Measurements from ENCODE around the gene PDCD4.
A peak's percentile ranks its signal among the peaks of the same experiment; 100 is the strongest.

PDCD4 gene

DNA sequence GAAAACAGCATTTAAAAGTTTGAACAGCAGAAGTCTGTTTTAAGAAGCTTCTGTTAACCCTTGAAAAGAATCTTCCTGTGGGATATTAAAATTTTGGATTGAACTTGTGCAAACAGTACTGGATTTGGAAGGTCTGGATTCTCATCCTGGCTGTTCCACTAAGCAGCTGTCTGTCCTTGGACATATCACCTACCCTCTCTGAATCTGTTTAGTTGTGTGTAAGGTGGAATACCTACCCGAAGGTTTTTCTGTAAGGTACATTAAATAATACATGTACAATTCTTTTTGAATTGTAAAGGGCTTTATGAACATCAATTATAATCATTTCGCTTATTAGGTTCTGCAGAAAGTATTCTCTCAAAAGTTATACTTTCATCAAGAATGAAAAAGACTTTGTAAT lies 2.2 kb downstream of the PDCD4 start:
- H3K27me3 ChIP-seq: no peaks in the 10 kb centered on the region
- peak overlapping the region; percentile 99 for H3K27ac ChIP-seq
- TF ChIP-seq, protein P1, sequence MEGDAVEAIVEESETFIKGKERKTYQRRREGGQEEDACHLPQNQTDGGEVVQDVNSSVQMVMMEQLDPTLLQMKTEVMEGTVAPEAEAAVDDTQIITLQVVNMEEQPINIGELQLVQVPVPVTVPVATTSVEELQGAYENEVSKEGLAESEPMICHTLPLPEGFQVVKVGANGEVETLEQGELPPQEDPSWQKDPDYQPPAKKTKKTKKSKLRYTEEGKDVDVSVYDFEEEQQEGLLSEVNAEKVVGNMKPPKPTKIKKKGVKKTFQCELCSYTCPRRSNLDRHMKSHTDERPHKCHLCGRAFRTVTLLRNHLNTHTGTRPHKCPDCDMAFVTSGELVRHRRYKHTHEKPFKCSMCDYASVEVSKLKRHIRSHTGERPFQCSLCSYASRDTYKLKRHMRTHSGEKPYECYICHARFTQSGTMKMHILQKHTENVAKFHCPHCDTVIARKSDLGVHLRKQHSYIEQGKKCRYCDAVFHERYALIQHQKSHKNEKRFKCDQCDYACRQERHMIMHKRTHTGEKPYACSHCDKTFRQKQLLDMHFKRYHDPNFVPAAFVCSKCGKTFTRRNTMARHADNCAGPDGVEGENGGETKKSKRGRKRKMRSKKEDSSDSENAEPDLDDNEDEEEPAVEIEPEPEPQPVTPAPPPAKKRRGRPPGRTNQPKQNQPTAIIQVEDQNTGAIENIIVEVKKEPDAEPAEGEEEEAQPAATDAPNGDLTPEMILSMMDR (IDR thresholded peaks at IDR 0.05): no peak
- H3K4me1 ChIP-seq (ENCODE audit: control insufficient read depth in 1 of 2, insufficient read depth in 1 of 2, low read depth in 1 of 2, low read length in 1 of 2): peaks cover 29 to 39% of the 10 kb centered on the region in 2 experiments
- H3K9me3 ChIP-seq: no peaks in the 10 kb centered on the region
- peaks cover 23% of the 10 kb centered on the region for H3K36me3 ChIP-seq
- peak overlapping the region in 1 of 2 experiments; percentile 91 for H3K4me3 ChIP-seq (ENCODE audit: low read depth in 1 of 2, low read length in 1 of 2)

- H3K9me3 ChIP-seq: no peaks in the 10 kb centered on the region
- peaks cover 21 to 27% of the 10 kb centered on the region in 2 experiments for H3K4me1 ChIP-seq (ENCODE audit: control insufficient read depth in 1 of 2, insufficient read depth in 1 of 2, low read depth in 1 of 2, low read length in 1 of 2)
- no peaks in the 10 kb centered on the region for H3K27me3 ChIP-seq
- no peak overlapping the region for H3K27ac ChIP-seq
- peaks cover 32% of the 10 kb centered on the region for H3K36me3 ChIP-seq
- no peak overlapping the region for H3K4me3 ChIP-seq (ENCODE audit: low read depth in 1 of 2, low read length in 1 of 2)
- TF ChIP-seq, protein P1 (IDR thresholded peaks at IDR 0.05): no peak
These were observed 4.3 kb downstream of the PDCD4 start for GRCh38 chr10:110876000-110876399.

DNA sequence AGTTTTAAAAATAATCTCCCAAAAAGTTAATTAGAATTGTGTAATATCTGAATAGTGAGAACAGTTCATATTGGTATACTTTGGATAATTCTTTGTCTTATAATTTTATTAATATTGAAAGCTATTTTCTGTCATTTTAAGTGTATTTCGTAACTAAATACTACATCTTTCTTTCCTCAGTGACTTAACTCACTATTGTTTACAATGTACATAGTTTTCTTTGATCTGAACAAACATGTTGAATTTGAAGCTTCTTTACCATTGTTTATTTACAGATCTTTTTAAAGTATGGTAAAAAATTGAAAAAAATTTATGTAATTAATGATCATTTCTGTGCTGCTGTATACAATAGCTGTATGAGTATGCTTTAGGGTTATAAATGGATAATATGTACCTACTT lies 5.1 kb downstream of the PDCD4 start:
- Histone ChIP-seq H3K9me3 (no peaks in the 10 kb centered on the region), H3K4me1 (ENCODE audit: control insufficient read depth in 1 of 2, insufficient read depth in 1 of 2, low read depth in 1 of 2, low read length in 1 of 2) (peaks cover 15 to 22% of the 10 kb centered on the region in 2 experiments), H3K27ac (no peak overlapping the region), H3K36me3 (peaks cover 39% of the 10 kb centered on the region), H3K4me3 (ENCODE audit: low read depth in 1 of 2, low read length in 1 of 2) (no peak overlapping the region), H3K27me3 (no peaks in the 10 kb centered on the region)
- TF ChIP-seq, protein P1 (IDR thresholded peaks at IDR 0.05): no peak

GRCh38 chr10:110880012-110880411 lies 8.3 kb downstream of the PDCD4 start:
- H3K4me3 ChIP-seq (ENCODE audit: low read depth in 1 of 2, low read length in 1 of 2): no peak overlapping the region
- no peaks in the 10 kb centered on the region for H3K9me3 ChIP-seq
- no peak overlapping the region for H3K27ac ChIP-seq
- H3K27me3 ChIP-seq: no peaks in the 10 kb centered on the region
- H3K4me1 ChIP-seq (ENCODE audit: control insufficient read depth in 1 of 2, insufficient read depth in 1 of 2, low read depth in 1 of 2, low read length in 1 of 2): no peaks in the 10 kb centered on the region
- H3K36me3 ChIP-seq: peaks cover 69% of the 10 kb centered on the region
- TF ChIP-seq, protein P1 (IDR thresholded peaks at IDR 0.05): no peak

- Histone ChIP-seq H3K27me3 (no peaks in the 10 kb centered on the region), H3K36me3 (peaks cover 80% of the 10 kb centered on the region), H3K9me3 (no peaks in the 10 kb centered on the region), H3K4me1 (ENCODE audit: control insufficient read depth in 1 of 2, insufficient read depth in 1 of 2, low read depth in 1 of 2, low read length in 1 of 2) (no peaks in the 10 kb centered on the region), H3K27ac (no peak overlapping the region), H3K4me3 (ENCODE audit: low read depth in 1 of 2, low read length in 1 of 2) (no peak overlapping the region)
- TF ChIP-seq, protein P1 (IDR thresholded peaks at IDR 0.05): no peak
These were observed 9.5 kb downstream of the PDCD4 start for GRCh38 chr10:110881247-110881646.

DNA sequence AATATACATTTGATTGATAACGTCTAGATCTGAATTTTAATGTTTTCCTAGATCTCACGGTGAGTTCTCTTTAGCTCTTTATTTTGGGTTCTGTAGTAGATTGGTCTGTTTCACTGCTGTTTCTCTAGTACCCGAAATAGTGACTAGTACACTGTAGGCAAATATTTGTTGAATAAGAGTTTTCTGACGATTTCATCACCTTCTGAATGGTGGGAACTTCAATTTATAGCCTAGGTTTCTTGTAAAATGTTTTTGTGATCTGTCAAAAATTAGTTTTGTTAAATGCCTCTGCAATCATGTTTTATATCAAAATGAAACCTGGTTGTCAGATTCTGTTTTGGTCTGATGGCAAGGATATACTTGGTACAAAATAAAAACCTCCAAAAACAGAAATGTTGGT lies 10.2 kb downstream of the PDCD4 start:
- no peaks in the 10 kb centered on the region for H3K9me3 ChIP-seq
- H3K27me3 ChIP-seq: no peaks in the 10 kb centered on the region
- H3K4me1 ChIP-seq (ENCODE audit: control insufficient read depth in 1 of 2, insufficient read depth in 1 of 2, low read depth in 1 of 2, low read length in 1 of 2): no peaks in the 10 kb centered on the region
- TF ChIP-seq, protein P1 (IDR thresholded peaks at IDR 0.05): no peak
- H3K4me3 ChIP-seq (ENCODE audit: low read depth in 1 of 2, low read length in 1 of 2): no peak overlapping the region
- H3K36me3 ChIP-seq: peaks cover 83% of the 10 kb centered on the region
- H3K27ac ChIP-seq: no peak overlapping the region

Data from neutrophil (primary cell).